SU-DHL-6 (cell line): Measurements from ENCODE around the gene IGFBPL1.

Experiments
- EZH2phosphoT487 ChIP-seq: fragments of 200-600 bp; sonication (generic), shearing (Covaris generic); conservative IDR thresholded peaks from 2 replicates; pipeline ENCODE4 v1.6.1; 2018; ENCODE audit warnings: mild to moderate bottlenecking, antibody characterized with exemption, low read length, moderate library complexity, mixed read lengths
- TF ChIP-seq, protein P1 (sequence below): fragments of 200-600 bp; sonication (generic); IDR thresholded peaks from one replicate; pipeline ENCODE4 v1.5.1; 2017; ENCODE audit warnings: antibody characterized with exemption, mild to moderate bottlenecking, low read length, moderate library complexity; ENCODE audit not compliant: insufficient read depth, poor library complexity, severe bottlenecking

DNA sequence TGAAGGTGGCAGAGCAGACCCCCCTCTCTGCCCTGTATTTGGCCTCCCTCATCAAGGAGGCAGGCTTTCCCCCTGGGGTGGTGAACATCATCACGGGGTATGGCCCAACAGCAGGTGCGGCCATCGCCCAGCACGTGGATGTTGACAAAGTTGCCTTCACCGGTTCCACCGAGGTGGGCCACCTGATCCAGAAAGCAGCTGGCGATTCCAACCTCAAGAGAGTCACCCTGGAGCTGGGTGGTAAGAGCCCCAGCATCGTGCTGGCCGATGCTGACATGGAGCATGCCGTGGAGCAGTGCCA, 27.9 kb downstream of the IGFBPL1 start:
- TF ChIP-seq, protein P1, sequence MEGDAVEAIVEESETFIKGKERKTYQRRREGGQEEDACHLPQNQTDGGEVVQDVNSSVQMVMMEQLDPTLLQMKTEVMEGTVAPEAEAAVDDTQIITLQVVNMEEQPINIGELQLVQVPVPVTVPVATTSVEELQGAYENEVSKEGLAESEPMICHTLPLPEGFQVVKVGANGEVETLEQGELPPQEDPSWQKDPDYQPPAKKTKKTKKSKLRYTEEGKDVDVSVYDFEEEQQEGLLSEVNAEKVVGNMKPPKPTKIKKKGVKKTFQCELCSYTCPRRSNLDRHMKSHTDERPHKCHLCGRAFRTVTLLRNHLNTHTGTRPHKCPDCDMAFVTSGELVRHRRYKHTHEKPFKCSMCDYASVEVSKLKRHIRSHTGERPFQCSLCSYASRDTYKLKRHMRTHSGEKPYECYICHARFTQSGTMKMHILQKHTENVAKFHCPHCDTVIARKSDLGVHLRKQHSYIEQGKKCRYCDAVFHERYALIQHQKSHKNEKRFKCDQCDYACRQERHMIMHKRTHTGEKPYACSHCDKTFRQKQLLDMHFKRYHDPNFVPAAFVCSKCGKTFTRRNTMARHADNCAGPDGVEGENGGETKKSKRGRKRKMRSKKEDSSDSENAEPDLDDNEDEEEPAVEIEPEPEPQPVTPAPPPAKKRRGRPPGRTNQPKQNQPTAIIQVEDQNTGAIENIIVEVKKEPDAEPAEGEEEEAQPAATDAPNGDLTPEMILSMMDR = no peak
- no peak for TF ChIP-seq EZH2phosphoT487
